ENCODE measurements around the gene SLX9.

- TF ChIP-seq POLR2A (IDR thresholded peaks at IDR 0.05) (no peak), CTCF (IDR thresholded peaks at IDR 0.05) (no peak), EP300 (IDR thresholded peaks at IDR 0.05; ENCODE audit: low read depth) (no peak), POLR2AphosphoS5 (IDR thresholded peaks at IDR 0.05) (no peak)
Measured at GRCh38 chr21:44947930-44948331, 8.1 kb downstream of the SLX9 start.

Measured in transverse colon (tissue), 4 donors.